NCI-H345 (cell line): Measurements from ENCODE around the gene SLC35F3.

ENCODE experiments used
- DNase-seq: peaks from one replicate; lab custom pipeline; 2025; lab: John Stamatoyannopoulos, UW

SLC35F3 gene

DNA sequence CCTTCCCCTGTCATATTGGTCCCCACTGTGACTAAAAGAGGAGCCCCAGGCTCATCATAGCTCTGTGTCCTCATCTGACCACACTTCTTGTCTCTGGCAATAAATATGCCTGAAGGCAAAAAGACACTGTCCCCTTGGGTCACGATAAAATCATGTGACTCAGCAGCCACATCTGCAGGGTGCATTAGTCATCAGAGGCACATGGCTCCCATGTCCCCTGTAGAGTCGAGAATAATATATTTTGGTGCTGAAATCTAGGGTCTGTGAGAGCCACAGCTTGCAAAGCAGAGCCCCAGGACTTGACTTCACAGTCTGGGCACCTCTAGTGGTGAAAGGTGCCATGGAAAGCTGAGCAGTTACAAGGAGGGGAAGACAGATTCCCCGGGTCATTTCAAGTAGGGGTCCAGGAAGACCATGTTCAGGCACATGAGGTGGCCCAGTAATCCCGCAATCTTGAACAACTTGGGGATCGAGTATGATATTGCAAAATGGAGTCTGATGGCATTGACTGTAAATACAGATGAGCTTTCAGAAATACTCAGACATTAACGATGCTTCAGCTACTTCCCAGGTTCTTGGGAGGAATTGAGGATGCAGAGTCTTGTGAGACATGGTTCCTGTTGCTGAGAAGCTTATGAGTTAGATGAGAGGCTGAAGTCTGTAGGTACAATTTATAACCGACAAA, 68.6 kb downstream of the SLC35F3 start:
- no peak for DNase-seq

DNA sequence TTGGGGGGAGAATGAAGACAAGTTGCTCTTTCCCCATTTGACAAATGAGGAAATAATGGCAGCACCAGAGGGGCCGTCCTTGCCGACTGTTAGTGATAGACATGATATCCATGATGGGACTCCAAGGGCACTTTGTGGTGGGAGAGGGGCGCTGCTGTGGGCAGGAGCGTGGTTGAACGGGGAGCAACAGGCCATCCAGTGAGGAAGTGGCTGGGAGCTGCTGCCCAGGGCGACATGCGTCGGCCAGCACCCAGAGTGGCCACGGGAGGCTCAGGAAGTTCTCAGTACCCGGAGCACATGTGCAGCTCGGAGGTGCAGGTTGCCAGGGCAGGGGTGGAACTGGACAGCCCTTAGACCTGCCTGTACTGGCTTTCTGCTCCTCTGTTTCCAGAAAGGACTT, 71.0 kb downstream of the SLC35F3 start:
- no peak for DNase-seq

- no peak for DNase-seq
Measured at GRCh38 chr1:233981042-233981675, 76.7 kb downstream of the SLC35F3 start.

- no peak for DNase-seq
Measured at GRCh38 chr1:233982827-233983518, 78.5 kb downstream of the SLC35F3 start.

DNA sequence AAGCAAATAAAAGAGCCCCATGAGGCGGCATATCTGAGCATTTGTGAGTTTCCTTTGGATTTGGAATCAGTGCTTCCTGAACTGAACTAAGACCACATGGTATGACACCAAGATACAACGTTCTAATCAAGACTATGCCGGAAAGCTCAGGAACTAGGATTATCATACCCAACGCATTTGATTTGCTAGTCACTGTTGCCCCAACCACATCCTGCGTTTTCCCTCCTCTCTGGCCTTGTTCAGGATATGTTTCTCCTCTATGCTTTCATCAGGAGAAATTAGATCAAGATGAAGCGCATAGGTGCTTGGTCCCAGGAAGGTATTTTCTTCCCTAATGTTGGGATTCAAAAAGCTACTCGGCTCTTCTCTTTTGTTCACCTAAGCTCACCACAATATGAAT, 79.3 kb downstream of the SLC35F3 start:
- no peak for DNase-seq

GRCh38 chr1:233988963-233989696, 84.7 kb downstream of the SLC35F3 start:
- no peak for DNase-seq

DNA sequence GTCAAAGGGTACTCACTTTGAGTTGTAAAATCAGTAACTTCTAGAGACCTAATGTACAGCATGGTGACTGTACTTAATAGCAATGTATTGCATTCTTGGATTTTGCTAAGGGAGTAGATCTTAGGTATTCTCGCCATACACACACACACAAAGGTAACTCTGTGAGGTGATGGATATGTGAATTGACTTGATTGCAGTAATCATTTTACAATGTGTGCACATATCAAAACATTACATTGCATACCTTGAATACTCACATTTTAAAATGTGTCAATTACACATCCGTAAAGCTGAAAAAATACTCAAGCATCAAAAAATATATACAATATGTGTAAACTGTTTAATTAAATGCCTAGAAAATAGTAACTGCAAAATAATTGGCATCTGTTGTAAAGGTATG, 86.0 kb downstream of the SLC35F3 start:
- no peak for DNase-seq

DNA sequence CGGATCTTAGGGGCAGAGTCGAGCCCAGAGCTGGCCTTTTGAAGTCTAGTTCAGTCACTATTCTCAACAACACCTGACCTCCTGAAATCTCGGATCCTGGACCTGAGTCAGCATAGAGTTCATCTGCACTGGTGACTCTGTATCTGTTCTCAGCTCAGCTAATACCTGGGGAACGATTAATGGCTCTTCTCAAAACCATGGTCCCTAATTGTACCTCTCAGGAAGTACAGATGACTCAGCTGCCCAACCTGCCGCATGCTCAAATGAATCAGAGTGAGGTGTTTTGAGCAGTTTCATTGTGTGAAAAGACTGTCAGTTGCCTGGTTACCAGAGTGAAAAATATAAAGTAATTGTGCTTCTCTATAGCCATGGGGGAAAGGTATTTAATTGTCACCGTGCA, 89.2 kb downstream of the SLC35F3 start:
- peak; percentile 51 for DNase-seq

DNA sequence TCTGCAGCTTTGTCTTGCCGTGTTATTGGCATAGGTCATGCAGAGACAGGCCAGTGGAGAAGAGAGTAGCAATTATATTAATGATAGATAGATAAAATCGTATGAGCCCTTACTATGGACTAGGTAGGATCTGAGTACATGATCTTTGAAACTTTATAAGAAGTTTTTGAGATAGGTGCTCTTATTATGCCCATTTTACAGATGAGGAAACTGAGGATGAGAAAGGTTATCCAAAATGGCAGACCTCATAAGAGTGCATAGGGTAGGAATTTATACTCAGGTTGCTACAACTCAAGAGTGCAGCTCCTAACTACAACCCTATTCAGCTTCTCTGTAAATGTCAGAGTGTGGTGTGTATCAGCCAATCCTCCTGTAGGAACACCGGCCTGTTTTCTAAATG, 89.6 kb downstream of the SLC35F3 start:
- DNase-seq = no peak

DNA sequence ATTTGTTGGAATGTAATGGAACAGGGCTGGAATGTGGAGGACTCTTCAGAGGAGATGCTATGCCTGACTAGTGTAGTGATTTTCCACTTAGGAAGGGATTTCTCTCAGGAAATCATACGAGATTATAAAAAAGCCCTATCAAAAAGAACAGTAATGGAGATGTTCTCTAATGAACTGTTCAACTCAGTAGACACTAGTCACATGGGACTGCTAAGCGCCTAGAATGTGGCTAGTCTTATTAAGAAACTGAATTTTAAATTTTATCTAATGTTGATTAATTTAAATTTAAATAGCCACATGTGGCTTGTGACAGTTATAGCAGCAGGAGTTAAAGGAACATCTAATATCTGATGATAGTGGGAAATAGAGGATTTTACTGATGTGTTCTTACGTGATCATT, 94.0 kb downstream of the SLC35F3 start:
- no peak for DNase-seq

DNA sequence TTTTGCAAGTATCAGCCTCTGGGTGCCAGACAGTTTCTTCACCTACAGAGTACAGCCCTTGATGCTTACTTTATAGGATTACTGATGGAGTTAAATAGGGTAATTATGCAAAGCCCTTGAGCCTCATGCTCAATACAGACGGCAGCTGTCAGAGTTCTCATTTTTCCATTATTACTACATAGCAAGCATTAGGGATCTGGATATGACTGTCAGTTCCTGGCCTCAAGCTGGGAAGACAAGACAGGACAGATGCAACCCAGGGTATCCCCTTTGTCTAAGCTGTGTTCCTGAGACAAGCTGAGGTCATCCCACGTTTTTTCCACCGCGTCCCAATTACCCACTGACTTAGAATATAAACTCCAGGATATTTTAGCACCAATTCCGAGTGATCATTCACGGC, 94.4 kb downstream of the SLC35F3 start:
- peak; percentile 48 for DNase-seq

DNA sequence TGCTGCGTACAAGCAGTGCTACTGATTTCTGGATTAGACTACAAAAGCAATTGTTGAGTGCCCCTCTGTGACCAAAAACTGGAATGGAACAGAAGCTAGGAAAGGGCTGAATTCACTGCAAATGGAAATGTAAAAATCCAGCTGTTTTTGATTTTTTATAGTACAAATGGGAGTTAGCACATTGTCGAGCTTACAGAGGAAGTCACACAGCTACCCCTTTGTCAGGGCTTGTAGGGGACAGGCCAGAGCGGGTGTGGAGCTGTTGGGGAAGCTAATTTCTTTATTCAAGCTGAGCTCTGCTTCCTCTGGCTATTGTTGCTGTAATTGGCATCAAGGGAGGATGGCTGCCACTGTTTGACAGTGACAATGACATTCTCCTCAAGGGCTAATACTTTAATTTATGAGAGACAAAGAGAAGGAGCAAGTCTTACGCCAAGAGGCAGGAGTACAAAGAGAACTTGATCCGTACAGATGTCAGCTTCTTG, 96.1 kb downstream of the SLC35F3 start:
- DNase-seq = no peak

DNA sequence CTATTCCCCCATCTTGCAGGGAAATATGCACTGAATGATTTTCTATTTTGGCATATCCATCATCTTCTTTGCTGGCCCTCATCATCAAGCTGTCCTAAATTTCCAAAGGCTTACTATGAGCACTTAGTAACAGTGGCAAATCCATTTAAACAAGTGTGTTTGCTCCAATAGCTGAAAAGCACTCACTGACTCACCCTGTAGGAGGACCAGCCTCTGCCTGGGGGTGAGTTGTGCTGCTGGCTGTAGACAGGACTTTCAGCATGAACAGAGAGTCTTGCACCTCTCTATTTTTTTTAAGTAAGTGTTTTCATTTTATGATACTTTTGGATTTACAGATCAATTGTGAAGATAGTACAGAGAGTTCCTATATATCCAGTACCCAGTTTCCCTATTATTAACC, 97.3 kb downstream of the SLC35F3 start:
- DNase-seq = no peak

GRCh38 chr1:234004591-234004990, 100.1 kb downstream of the SLC35F3 start:
- DNase-seq = no peak

GRCh38 chr1:234007684-234008083, 103.2 kb downstream of the SLC35F3 start:
- DNase-seq = no peak

- no peak for DNase-seq
Measured at GRCh38 chr1:234008591-234008990, 104.1 kb downstream of the SLC35F3 start.

DNA sequence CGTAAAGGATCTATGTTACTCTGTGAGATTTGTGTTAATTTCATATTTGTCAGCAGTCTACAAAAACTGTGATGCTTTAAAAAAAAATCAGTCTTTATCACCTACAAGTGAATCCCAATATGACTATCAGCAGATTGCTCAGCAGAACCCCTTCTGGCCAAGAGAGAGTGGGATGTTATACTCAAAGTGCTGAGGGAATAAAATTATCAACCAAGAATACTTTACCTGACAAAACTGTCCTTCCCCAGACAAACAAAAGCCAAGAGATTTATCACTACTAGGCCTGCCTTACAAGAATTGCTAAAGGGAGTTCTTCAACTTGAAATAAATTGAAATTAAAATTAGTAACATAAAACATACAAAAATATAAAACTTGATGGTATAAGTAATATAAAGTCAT, 105.2 kb downstream of the SLC35F3 start:
- no peak for DNase-seq

- DNase-seq = no peak
Measured at GRCh38 chr1:234014208-234014607, 109.7 kb downstream of the SLC35F3 start.

- DNase-seq = no peak
Measured at GRCh38 chr1:234018816-234019215, 114.3 kb downstream of the SLC35F3 start.

- DNase-seq = no peak
Measured at GRCh38 chr1:234019387-234019786, 114.9 kb downstream of the SLC35F3 start.

DNA sequence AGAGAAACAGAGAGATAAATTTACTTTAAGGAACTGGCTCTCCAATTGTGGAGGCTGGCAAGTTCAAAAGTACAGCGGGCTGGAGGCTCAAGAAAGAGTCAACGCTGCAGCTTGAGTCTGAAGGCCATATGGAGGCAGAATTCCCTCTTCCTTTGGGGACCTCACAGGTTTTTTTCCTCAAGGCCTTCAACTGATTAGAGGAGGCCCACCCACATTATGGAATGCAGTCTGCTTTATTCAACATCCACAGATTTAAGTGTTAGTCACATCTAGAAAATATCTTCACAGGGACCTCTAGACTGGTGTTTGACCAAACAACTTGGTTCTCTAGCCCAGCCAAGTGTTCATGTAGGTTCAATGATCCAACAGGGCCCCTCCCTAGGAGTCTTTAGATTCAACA, 117.8 kb downstream of the SLC35F3 start:
- no peak for DNase-seq

- DNase-seq = no peak
Measured at GRCh38 chr1:234039603-234040002, 135.1 kb downstream of the SLC35F3 start.
